GM04504 (cell line): ENCODE measurements around the gene TSC22D1.

ENCODE experiments used
- DNase-seq: peaks from one replicate; pipeline ENCODE4 v3.0.0-alpha.2; 2012; ENCODE audit warnings: low read depth

The TSC22D1 gene

DNA sequence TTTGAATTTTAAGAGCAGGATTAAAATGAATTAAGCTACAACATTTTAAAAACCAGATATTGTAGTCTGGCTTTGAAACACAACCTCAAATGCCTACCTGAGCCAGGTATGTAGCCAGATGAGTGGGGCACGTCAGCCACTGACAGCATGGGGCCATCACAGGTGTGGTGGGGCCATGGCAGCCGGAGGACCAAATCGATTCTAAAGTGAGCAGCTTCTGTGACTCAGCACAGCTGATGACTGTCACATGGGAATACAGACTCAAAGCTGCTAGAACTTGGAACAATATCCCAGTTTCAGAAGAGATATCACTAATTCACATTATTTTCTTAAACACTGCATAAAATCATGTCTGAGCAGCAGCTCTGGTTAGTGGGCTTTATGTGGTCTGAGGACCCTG lies 149.7 kb downstream of the TSC22D1 start:
- DNase-seq, result no peak

DNA sequence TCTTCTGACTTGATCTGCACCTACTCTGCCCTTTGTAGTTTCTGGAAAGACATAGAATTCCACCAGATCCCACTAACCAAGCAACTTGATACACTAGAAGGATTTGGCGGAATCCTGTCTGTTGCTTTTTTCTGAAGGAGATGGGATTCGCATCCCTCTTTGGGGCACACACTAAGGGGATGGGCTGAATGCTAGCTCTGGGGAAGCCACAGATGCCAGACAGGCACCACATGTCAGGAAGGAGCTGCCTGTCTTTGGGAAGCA lies 150.4 kb downstream of the TSC22D1 start:
- DNase-seq, result no peak

DNA sequence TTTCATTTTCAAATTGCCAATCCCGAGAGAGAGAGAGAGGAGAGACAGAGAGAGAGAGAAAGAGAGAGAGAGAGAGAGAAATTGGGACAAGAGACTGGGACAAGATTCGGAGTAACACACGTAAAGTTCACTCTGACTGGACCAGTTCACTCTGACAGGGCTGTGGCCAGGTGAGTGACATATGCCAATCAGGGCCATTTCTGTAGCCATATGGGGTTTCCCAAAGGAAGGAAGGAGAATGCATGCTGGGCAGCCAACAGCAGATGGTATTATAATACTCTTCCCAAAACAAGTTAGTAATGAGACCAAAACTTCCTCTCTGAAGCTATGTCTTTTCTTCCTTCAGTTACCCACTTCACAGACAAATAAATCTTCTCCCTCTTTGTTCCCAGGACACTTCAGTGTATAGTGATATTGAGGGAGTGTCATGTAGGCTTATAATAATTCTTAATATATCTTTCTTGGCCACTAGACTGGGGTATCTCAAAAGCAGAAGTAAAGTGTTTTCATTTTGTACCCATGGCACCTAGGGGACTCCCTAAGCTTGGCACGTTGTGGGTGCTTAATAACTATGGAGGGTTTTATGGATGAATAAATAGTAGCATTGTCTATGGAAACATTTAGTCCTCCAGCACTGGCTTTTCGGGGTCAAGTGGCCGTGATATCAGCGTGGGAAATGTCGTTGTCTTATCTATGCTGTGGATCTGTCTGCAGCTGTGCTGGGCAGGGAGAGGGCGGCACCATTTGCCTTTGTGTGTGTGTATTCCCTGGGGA lies 150.9 kb downstream of the TSC22D1 start:
- DNase-seq, result no peak

DNA sequence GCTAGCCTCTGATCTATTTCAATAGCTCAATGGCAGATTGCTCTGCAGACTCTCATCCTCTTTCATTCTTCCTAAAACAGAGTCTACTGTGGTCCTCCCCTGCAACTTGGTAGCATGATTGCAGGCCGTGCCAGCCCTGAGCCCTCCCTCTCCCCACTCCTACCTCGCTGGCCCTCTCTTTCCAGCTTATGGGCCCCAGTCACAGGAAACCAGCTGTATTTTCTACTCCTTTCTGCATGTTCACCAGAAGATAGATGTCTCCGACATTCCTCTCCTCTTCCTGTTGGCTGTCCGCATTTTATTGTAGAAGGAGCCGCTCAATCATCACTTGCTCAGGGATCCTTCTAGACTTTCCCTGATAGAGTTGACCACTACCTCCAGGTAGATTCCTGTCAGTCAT lies 152.3 kb downstream of the TSC22D1 start:
- no peak for DNase-seq

DNA sequence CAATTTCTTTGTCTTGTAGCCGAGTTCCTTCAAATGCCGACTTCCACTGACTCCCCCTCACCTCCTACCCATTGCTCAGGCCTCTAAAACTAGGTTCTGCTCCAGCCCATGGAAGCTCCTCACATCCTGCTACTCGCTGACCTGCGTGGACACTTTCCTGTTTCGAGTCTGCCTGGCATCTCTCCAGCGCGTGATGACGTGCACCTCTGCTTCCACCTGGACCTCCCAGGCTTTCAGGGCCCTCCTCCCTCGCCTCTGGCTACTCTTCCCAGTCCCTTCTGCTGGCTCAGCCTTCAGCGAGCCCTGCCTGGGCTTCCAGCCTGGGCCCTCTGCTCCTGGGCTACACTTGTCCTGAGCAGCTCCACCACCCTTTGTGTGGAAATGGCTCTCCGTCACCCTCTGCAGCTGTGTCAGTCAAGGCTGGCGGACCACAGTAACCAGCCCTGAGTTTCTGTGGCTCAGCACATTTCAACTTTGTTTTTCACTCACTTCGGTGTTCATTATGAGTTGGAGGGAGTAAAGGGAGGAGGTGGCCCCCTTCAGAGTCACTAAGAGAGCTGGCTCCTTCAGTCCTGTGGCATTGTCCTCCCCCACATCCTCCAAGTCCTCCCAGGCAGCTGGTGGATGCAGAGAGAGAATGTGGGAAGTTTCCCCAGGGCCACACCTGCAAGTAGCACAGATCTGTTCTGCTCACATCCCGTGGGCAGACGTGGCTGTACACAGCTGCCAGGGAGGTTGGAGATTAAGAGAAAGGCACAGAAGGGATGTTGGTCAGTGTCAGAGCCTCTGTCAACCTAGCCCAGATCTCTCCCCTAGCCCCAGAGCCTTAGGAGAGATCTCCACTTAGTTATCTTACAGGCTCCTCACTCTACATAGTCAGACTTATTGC lies 153.1 kb downstream of the TSC22D1 start:
- no peak for DNase-seq

DNA sequence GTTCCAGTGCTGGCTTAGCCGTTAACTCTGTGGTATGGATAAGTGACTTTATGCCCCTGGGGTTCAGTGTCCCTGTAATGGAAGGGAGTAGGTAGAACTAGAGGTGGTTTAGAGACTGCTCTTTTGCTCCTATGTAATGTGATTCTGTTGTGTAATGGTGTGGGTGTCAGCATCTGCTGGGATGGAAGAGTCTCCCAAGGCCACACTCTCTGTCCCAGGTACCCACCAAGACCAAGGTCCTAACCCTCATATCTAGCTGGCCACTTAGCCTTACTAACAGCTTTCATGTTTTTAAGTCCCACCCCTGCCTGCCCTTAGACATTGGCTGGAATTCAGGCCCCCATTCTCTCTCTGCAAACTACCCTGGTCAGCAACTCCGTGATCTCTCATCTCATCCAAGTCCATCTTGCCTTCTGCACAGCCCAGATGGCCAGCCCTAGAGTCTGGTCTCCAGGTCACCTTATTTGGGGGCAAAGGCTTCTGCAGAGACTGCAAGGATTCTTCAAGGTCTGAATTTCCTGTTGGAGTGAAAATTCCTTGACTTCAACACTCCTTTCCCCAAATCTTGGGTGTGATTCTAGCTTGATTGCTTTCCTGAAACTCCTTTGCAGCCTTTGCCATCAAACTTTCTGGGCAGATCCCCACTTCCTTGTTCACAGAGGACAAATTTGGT lies 154.1 kb downstream of the TSC22D1 start:
- DNase-seq, result no peak

DNA sequence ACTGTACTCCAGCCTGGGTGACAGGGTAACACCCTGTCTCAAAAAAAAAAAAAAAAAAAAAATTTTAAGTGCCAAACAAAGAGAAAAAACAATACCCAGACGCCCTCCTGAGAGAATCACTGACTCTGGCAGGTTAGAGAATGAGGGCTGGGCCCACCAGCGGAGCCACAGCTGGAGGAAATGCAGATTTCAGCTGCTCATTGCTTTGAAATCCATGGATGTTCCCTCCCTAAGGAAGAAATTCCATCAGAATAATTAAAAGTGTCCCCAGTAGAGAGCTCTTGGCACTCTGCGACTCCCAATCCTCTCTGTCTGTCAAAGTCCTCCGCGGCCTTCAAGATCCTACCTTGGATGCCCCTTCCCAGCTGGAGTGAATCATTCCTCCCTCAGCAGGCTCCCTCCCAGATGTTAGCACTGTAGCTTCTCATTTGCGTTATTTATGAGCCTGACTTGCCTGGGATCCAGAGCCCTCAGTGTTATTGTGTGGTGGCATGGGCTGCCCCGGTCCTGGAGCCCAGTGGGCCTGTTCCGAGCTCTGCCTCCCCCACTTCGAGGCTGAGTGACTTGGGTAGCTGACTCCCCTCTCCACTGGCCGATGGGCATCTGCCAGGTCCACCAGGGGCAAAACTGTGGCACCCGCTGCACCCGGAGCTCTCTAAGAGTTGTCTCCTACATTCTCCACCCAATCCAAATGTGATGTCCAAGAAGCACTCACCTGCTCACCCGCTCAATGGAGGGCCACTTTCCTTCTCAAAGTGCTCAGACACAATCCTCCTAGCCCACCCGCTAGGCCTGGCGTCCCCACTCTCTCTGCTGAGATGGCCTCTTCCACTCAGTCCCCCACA lies 155.5 kb downstream of the TSC22D1 start:
- DNase-seq, result no peak

DNA sequence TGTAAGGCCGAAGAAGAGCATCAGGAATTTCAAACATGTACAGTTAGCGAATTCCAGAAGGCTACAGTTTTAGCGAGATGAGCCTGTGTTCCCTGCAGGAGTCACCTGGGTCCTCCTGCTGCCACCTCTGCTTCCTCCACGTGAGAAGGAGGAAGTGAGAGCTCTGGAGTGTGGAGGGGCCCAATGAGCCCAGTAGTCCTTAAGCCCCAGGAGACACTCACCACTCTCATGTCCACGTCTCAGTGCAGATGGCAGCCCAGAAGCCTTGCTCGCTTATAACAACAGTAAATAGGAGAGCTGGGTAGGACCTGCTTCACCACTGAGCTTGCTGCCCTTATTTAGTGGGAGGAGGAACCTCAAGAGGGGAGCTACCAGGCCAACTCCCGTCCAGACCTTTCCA lies 158.3 kb downstream of the TSC22D1 start:
- no peak for DNase-seq

DNA sequence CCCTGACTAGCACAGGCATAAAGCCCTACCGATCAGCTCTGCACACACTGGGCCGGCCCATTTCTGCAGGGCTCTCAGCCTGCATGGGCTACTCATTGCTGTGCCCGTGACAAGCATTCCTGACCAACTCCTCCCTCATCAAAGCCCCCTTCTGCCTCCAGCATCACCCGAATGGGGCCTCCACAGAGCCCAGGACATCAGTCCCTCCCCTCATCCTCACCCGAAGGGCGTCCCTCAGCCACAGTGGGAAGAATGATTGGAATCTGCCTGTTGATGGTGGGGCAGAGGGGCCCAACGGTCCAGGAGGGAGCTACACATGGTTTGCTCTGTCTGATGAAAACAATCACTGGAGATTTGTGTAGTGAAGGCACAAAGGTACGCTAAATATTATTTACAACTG lies 158.7 kb downstream of the TSC22D1 start:
- DNase-seq, result no peak

DNA sequence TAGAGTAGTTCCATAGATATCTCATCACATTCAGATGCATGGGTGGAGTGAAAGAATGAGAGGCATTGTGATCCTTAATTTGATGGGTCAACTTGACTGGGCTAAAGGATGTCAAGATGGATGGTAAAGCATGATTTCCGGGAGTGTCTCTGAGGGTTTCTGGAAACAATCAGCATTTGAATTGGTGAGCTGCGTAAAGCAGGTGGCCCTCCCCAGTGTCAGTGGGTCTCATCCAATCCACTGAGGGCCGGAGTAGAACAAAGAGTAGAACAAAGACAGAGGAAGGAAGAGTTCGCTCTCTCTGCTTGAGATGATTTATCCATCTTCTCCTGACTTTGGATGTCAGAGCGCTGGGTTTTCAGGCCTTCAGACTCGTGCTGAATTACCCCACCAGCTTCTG lies 159.4 kb downstream of the TSC22D1 start:
- no peak for DNase-seq

DNA sequence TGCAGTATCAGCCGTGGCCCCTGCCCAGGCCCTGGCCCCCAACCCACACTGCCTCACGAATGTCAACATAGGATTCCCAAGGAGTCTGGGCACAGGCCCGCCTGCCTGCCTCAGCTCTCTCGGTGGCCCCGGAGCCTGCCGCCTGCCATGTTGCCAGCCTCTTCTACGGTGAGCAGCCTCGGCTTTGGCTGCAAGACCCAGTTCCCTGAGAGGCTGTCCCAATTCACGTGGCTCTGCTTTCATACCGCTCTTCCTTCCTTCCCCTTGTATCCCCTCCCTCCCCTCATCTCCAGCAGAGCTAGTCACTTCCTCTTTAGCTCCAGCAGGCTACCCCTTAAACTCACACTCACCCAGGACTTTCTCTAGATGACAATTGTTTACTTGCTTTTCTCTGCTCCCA lies 159.8 kb downstream of the TSC22D1 start:
- no peak for DNase-seq

DNA sequence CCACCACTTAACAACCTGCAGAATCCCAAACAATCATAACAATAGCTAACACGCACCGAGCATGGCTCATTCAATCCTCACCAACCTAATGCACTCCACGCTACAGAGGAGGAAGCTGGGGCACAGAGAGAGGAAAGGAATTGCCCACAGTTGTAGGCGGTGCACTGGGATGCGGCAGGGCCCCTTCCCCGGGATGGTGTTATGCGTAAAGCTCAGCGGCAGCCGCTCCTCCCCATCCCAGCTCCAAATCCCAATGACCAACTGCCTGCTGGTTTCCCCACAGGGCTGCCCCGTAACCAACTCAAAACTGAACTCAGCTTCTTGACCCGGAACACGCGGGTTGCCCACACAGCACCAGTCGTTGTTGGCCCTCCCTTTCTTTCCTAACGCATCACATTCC lies 160.3 kb downstream of the TSC22D1 start:
- no peak for DNase-seq

DNA sequence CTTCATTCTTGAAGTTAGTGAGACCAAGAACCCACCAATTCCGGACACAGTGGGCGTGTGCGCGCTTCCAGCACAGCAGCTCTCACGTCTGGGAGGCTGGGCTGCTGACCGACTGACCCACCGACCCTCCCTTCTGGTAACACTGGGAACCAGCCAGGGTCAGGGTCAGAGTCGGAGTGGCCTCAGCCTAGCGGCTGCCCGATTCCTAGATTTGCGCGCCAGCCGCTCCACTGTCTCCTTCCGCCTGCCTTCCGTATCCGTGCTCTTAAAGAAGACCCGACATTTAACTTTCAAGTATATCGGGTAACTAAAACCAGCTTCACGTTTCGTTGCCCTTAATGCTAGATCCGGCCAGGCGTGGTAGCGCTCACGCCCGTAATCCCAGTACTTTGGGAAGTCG lies 161.4 kb downstream of the TSC22D1 start:
- DNase-seq, result no peak

DNA sequence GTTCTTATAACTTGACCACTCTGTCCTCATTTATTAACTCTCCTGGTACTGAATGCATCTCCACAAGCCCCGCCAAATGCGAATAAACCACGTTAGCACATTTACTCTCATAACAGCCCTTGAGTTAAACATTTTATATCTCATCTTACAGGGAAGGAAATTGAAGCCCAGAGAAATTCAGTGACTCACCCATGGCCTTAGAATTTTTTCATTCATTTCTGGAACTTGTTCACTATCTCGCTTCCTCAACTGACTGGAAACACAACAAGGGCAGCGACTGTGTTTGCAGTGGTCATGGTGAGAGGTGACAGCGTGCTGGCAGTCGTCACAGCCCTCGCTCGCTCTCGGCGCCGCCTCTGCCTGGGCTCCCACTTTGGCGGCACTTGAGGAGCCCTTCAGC lies 163.0 kb downstream of the TSC22D1 start:
- DNase-seq, result no peak

DNA sequence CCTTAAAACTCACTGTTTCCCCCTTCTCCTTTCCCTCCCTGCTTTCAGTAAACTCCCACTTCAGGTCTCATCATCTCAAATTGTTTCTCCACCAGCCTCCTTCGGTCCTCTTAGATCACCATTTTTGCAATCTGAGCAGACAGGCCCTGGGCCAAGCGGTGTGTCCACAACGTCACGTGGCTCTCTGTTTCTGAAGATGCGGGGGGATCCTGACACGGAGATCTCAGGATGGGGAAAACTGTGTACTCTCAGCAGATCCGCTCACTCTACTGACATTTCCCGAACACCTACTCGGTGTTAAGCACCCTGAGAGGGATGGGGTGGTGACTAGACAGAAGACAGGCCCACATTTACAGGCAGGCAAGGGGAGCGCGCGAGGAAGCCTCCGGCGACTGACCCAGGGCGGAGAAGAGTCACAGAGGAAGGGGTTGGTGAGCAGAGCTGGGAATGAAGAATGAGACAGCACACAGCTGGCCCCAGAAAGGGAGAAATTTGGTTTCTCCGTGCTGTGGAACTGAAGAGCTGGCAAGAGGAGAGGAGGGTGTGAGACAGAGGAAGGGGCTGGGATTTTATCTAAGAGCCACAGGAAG lies 163.7 kb downstream of the TSC22D1 start:
- DNase-seq, result no peak

DNA sequence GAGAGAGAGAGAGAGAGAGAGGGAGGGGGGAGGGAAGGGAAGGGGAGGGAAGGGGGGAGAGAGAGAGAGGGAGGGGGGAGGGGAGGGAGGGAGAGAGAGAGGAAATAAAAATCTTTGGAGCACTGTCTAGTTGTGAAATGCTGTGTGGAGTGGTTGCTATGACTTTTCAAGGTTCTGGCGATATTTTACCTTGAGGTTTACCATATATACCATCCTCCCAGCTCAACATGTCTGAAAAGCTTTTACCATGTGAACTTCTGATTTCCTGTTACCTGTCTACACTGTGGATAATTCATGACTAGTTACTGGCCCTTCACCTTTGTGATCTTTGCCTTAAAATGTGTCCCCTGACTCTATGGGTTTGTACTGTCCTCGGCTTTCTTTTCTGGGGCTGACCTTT lies 164.3 kb downstream of the TSC22D1 start:
- no peak for DNase-seq

DNA sequence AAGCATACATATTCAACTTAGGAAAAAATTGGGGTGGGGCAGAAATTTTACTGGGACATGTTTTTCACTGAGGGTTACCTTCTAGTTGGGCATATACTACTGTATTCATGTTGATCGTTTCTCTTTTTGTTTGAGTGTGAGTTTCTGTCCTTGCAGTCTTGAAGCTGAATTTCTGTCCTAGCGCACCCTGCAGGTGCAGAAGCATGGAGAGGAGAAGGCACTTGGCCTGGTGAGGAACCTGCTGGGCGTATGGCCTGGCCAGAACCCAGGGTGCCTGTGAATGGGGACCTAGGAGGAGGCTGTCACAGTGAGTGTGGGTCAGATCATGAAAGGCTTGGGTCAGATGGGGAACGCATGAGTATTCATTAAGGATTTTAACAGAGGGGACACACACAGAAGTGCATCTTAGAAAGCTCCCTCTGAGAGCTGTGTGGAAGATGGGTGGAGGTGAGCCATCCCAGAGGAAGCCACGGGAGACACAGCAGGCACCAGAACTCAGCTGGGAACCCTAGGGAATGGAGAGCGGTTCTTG lies 165.7 kb downstream of the TSC22D1 start:
- DNase-seq, result no peak

DNA sequence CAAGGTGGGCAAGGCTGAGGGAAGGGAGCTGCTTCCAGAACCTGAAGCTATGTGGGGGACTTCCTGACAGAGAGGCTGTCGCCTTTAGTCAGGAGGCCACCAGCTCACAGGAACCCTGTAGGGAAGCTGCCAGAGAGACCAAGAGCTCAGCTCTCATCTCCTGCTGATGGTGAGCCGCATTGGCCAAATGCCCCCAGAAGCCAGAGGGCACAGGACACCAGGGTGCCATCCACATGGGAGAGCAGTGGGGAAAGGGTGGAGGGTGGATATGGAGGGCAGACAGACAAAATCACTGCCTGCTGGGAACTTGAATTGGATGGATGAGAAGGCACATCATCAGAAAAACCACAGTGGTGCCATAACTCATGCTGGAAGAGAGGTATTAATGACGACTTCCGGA lies 166.5 kb downstream of the TSC22D1 start:
- no peak for DNase-seq

DNA sequence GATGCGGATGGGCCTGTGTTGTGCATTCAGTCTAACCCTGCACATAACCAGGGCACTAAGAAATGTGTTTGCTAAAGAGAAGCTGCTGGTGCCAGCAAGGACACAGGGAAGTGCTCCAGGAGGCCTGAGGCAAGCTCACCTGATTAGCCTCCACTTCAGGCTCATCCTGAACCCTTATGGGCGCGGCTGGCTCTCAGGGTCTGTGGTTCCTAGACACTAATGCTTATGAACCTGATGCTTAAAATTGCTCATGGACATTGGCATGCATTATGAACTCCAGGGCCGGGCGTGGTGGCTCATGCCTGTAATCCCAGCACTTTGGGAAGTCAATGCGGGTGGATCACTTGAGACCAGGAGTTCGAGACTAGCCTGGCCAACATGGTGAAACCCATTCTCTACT lies 168.2 kb downstream of the TSC22D1 start:
- no peak for DNase-seq

DNA sequence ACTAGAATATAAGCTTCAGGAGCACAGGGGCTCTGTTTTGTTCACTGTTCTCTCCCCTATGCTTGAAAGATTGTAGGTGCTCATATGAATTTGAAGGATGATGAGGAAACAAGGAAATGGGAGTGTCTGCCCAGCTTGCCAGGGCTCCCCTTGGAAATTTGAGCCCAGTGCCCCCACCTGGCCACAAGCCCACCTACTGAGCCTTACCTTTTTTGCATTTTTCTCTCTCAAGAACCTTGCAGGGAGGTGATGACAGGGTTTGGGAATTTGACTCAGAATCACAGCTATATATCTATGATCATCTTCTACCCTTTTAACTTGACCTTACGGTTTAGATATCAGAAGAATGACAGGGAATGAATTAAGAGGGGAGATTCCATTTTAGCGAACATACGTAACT lies 168.8 kb downstream of the TSC22D1 start:
- DNase-seq, result no peak

DNA sequence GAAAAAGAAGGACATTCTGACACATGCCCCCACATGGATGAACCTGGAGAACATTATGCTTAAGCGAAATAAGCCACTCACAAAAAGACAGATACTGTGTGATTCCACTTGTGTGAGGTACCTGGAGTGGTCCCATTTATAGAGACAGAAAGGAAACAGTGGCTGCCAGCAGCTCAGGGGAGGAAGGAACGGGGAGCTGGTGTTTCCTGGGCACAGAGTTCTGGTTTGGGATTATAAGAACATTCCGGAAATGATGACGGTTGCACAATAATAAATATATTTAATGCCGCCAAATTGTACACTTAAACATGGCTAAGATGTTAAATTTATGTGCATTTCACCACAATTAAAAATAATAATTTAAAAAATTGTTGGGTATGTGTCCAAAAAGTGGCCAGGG lies 169.5 kb downstream of the TSC22D1 start:
- DNase-seq, result no peak
